Measurements from ENCODE around the gene TRIM14.

DNA sequence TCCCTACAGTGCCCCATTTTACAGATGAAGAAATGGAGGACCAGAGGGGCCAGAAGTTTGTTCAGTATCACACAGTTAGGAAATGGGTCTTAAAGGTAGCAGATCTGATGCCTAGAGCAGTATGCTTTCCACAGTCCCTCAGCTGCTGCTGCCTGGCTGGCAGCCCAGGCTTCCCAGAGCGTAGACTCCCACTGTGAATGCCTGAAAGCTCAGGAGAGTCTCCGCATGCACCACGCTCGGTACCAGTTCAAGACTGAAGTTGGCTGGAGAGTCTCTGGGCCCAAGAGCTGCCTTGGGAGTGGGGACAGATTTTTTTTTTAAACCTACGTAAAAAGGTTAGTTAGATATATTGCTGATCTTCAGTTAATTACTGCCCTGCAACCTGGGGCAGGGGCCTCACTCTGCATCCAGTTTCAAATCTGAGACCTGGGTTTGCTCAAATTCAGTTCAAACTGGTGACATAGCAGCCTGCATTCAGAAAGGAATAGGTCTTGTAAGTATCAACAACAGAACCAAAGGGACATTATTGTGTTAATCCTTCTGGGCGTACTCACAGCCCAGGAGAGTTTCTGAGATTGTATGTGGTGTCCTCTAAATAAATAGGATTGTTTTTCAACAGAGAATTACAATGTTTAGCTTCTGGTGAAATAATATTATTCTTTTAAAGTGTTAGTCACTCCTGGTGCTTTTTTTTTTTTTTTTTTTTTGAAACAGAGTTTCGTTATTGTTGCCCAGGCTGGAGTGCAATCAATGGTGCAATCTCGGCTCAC, 54.2 kb downstream of the TRIM14 start:
- TF ChIP-seq, protein P1, sequence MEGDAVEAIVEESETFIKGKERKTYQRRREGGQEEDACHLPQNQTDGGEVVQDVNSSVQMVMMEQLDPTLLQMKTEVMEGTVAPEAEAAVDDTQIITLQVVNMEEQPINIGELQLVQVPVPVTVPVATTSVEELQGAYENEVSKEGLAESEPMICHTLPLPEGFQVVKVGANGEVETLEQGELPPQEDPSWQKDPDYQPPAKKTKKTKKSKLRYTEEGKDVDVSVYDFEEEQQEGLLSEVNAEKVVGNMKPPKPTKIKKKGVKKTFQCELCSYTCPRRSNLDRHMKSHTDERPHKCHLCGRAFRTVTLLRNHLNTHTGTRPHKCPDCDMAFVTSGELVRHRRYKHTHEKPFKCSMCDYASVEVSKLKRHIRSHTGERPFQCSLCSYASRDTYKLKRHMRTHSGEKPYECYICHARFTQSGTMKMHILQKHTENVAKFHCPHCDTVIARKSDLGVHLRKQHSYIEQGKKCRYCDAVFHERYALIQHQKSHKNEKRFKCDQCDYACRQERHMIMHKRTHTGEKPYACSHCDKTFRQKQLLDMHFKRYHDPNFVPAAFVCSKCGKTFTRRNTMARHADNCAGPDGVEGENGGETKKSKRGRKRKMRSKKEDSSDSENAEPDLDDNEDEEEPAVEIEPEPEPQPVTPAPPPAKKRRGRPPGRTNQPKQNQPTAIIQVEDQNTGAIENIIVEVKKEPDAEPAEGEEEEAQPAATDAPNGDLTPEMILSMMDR (conservative IDR thresholded peaks at IDR 0.05) = no peak
- TF ChIP-seq EZH2 (IDR thresholded peaks at IDR 0.05; ENCODE audit: low read depth) = no peak
